Measurements from ENCODE around the gene ERCC1.

ERCC1 gene

GRCh38 chr19:45380107-45380506 is 43.6 kb downstream of the ERCC1 start:
- TF ChIP-seq TCF12 (IDR thresholded peaks at IDR 0.05; ENCODE audit: low read depth) (no peak), ZBTB7A (IDR thresholded peaks at IDR 0.05; ENCODE audit: low read depth) (no peak), NFIC (IDR thresholded peaks at IDR 0.05) (no peak)
- TF ChIP-seq, protein P1, sequence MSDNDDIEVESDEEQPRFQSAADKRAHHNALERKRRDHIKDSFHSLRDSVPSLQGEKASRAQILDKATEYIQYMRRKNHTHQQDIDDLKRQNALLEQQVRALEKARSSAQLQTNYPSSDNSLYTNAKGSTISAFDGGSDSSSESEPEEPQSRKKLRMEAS (IDR thresholded peaks at IDR 0.05): no peak

GRCh38 chr19:45376045-45376724 is 47.5 kb downstream of the ERCC1 start:
- TF ChIP-seq NFIC (IDR thresholded peaks at IDR 0.05) (peak; percentile 98), TEAD4 (IDR thresholded peaks at IDR 0.05) (peak; percentile 100), TCF12 (IDR thresholded peaks at IDR 0.05; ENCODE audit: low read depth) (peak; percentile 82), YY1 (IDR thresholded peaks at IDR 0.05; ENCODE audit: low read depth) (peak; percentile 68; the same call in 1 of the 2 replicates), FOXM1 (IDR thresholded peaks at IDR 0.05; ENCODE audit: borderline replicate concordance, low read depth) (no peak), REST (IDR thresholded peaks at IDR 0.05; ENCODE audit: low read depth) (no peak), TAF1 (IDR thresholded peaks at IDR 0.05; ENCODE audit: low read depth) (no peak), EGR1 (IDR thresholded peaks at IDR 0.05) (no peak), CEBPB (IDR thresholded peaks at IDR 0.05) (0 out of 2 replicates have a peak, but pooled peaks have one; percentile 15), EP300 (IDR thresholded peaks at IDR 0.05; ENCODE audit: borderline replicate concordance) (peak; percentile 62; the same call in 1 of the 2 replicates)
- TF ChIP-seq, protein P1 (IDR thresholded peaks at IDR 0.05): peak; percentile 65; the same call in 1 of the 2 replicates
- TF ChIP-seq, protein P2, sequence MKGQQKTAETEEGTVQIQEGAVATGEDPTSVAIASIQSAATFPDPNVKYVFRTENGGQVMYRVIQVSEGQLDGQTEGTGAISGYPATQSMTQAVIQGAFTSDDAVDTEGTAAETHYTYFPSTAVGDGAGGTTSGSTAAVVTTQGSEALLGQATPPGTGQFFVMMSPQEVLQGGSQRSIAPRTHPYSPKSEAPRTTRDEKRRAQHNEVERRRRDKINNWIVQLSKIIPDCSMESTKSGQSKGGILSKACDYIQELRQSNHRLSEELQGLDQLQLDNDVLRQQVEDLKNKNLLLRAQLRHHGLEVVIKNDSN (IDR thresholded peaks at IDR 0.05): peak; percentile 90

DNA sequence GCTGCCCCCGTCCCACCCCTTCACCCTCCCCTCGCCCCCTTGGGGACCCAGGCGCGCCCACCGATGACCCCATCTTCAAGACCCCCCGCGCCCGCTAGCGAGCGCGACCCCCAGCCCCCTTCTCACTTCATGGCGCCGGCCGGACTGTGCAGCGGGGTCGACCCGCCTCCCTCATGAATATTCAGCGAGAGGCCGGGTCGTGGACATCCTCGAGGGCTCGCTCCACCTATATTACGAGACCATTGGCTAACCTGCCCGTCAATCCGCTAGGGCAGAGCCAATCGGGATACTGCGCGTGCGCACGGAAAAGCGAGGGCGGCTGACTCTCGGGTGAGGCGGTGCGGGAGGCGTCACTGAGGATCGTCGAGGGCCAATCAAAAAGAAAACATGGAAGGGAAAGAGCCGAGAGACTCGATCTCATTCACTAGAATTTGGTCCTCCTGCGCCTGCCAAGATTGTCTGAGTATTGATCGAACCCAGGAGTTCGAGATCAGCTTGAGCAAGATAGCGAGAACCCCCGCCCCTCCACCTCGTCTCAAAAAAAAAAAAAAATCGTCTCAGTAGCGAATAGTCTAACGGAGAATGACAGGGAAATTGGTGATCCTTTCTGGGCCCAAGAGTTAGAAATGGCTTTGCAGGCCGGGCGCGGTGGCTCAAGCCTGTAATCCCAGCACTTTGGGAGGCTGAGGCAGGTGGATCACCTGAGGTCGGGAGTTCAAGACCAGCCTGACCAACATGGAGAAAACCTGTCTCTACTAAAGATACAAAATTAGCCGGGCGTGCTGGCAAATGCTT is 53.1 kb downstream of the ERCC1 start, which contains the start of gene ERCC2:
TSS of gene ERCC2 (minus strand) at position 164 of the 795 bp plus-strand sequence. CDS start at position 131, 33 bp downstream.
- TF ChIP-seq ZBTB7A (IDR thresholded peaks at IDR 0.05; ENCODE audit: low read depth) (peak; percentile 99), EGR1 (IDR thresholded peaks at IDR 0.05) (no peak), CREB1 (IDR thresholded peaks at IDR 0.05; ENCODE audit: low read depth) (no peak), CEBPB (IDR thresholded peaks at IDR 0.05) (no peak), YY1 (IDR thresholded peaks at IDR 0.05; ENCODE audit: low read depth) (peak; percentile 43), TCF12 (IDR thresholded peaks at IDR 0.05; ENCODE audit: low read depth) (no peak), NFIC (IDR thresholded peaks at IDR 0.05) (no peak), REST (IDR thresholded peaks at IDR 0.05; ENCODE audit: low read depth) (no peak), TEAD4 (IDR thresholded peaks at IDR 0.05) (no peak), EP300 (IDR thresholded peaks at IDR 0.05; ENCODE audit: borderline replicate concordance) (no peak), TAF1 (IDR thresholded peaks at IDR 0.05; ENCODE audit: low read depth) (peak; percentile 46; the same call in 1 of the 2 replicates), RAD21 (IDR thresholded peaks at IDR 0.05; ENCODE audit: low read depth) (no peak), FOXM1 (IDR thresholded peaks at IDR 0.05; ENCODE audit: borderline replicate concordance, low read depth) (no peak)
- TF ChIP-seq, protein P2 (IDR thresholded peaks at IDR 0.05): no peak
- TF ChIP-seq, protein P1 (IDR thresholded peaks at IDR 0.05): peak; percentile 20; the same call in 1 of the 2 replicates

DNA sequence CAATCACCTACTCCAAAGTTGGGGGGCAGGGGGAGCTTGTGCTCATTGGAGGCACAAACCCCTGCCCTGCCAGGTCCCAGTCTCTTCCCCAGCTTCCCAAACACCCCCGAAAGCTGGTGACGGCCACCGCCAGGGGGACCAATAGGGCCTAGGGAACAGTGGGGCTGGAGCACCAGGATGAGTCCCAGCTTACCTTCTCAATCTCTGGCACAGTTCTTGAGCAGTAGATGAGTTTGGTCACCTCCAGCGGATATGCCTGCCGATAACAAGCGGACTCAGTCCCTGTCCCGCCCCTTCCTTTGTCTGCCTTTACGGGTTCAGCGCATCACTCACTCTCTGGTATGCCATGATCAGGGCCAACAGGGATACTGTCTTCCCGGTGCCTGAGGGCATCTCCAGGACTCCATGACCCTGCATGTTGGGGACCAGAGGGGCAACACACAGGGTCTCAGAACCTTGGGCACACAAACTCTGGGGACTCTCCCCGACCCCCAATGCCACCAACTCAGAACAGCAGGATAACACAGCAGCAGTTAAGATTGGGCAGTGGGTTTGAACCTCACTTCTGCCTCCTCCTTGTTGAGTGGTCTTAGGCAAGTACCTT is 54.9 kb downstream of the ERCC1 start:
- TF ChIP-seq TCF12 (IDR thresholded peaks at IDR 0.05; ENCODE audit: low read depth): no peak
- no peak for TF ChIP-seq YY1 (IDR thresholded peaks at IDR 0.05; ENCODE audit: low read depth)
- no peak for TF ChIP-seq CREB1 (IDR thresholded peaks at IDR 0.05; ENCODE audit: low read depth)
- TF ChIP-seq TEAD4 (IDR thresholded peaks at IDR 0.05): no peak

DNA sequence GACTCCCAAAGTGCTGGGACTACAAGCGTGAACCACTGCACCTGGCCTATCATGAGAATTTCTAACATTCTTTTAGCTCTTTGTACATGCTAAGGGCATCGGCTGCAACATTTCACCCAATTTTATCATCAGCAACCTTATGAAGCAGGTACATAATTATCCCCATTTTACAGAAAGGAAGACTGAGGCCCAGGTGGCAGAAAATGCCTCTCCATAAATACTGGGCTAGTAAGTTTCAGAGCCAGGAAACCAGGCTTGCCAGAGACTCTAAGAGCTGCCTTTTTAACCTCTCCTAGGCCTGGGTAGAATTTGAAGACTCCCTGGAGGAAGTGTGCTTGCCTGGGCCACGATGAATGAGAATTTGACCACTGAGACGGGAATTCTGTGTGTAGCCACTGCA is 55.6 kb downstream of the ERCC1 start:
- TF ChIP-seq, protein P1 (IDR thresholded peaks at IDR 0.05): no peak
- TF ChIP-seq EP300 (IDR thresholded peaks at IDR 0.05; ENCODE audit: borderline replicate concordance): no peak
